ENCODE results near the gene KCTD21.

The KCTD21 gene

GRCh38 chr11:78140392-78141077 is 47.9 kb downstream of the KCTD21 start:
- H3K27me3 Mint-ChIP-seq, result peaks cover 2% of the 10 kb centered on the region
- H3K4me3 Mint-ChIP-seq, result no peak overlapping the region
- intact Hi-C loops (cut with micrococcal nuclease), result no loop called here
- H3K27ac Mint-ChIP-seq, result no peak overlapping the region
- peaks cover 39% of the 10 kb centered on the region for H3K36me3 Mint-ChIP-seq (ENCODE audit: low read depth)
- H3K4me1 Mint-ChIP-seq (ENCODE audit: low read depth), result peaks cover 31% of the 10 kb centered on the region
- H3K9me3 Mint-ChIP-seq, result no peaks in the 10 kb centered on the region

- intact Hi-C loops (cut with micrococcal nuclease), result loop anchor here (2.0 kb wide), 1 partner anchor 49 kb away; the partner anchor contains the start of genes KCTD21 and USP35
- Mint-ChIP-seq H3K27me3 (peaks cover 2% of the 10 kb centered on the region), H3K36me3 (ENCODE audit: low read depth) (peaks cover 47% of the 10 kb centered on the region), H3K4me3 (peak within 1 kb of the TSS; percentile 83), H3K27ac (peak within 1 kb of the TSS; percentile 88), H3K9me3 (no peaks in the 10 kb centered on the region), H3K4me1 (ENCODE audit: low read depth) (peaks cover 31% of the 10 kb centered on the region)
These were observed 48.7 kb downstream of the KCTD21 start, which contains the start of gene ALG8 for GRCh38 chr11:78139422-78140391. Gene ALG8, minus strand, starts transcription at chr11:78139626. Its CDS starts 38 bp downstream, at chr11:78139588.

- H3K9me3 Mint-ChIP-seq, result no peaks in the 10 kb centered on the region
- H3K4me3 Mint-ChIP-seq, result peak overlapping the region; percentile 83
- peaks cover 50% of the 10 kb centered on the region for H3K36me3 Mint-ChIP-seq (ENCODE audit: low read depth)
- H3K27ac Mint-ChIP-seq, result peak overlapping the region; percentile 88
- intact Hi-C loops (cut with micrococcal nuclease), result loop anchor here (2.0 kb wide), 1 partner anchor 50 kb away; the partner anchor contains the start of genes KCTD21 and USP35
- no peaks in the 10 kb centered on the region for H3K27me3 Mint-ChIP-seq
- peaks cover 28% of the 10 kb centered on the region for H3K4me1 Mint-ChIP-seq (ENCODE audit: low read depth)
These were observed 49.6 kb downstream of the KCTD21 start for GRCh38 chr11:78138694-78139421.

- Mint-ChIP-seq H3K4me3 (peak overlapping the region; percentile 83), H3K27ac (peak overlapping the region; percentile 88), H3K36me3 (ENCODE audit: low read depth) (peaks cover 50% of the 10 kb centered on the region), H3K9me3 (no peaks in the 10 kb centered on the region), H3K4me1 (ENCODE audit: low read depth) (peaks cover 22% of the 10 kb centered on the region), H3K27me3 (no peaks in the 10 kb centered on the region)
- intact Hi-C loops (cut with micrococcal nuclease), result loop anchor here (2.0 kb wide), 1 partner anchor 51 kb away; the partner anchor contains the start of genes KCTD21 and USP35
These were observed 50.1 kb downstream of the KCTD21 start for GRCh38 chr11:78138291-78138690.

- Mint-ChIP-seq H3K27ac (no peak overlapping the region), H3K4me1 (ENCODE audit: low read depth) (peaks cover 5% of the 10 kb centered on the region), H3K4me3 (no peak overlapping the region), H3K9me3 (no peaks in the 10 kb centered on the region), H3K27me3 (no peaks in the 10 kb centered on the region), H3K36me3 (ENCODE audit: low read depth) (peaks cover 31% of the 10 kb centered on the region)
- intact Hi-C loops (cut with micrococcal nuclease), result no loop called here
These were observed 56.0 kb downstream of the KCTD21 start for GRCh38 chr11:78132475-78132874.

GRCh38 chr11:78131956-78132355 is 56.5 kb downstream of the KCTD21 start:
- Mint-ChIP-seq H3K27ac (no peak overlapping the region), H3K4me3 (no peak overlapping the region), H3K4me1 (ENCODE audit: low read depth) (peaks cover 5% of the 10 kb centered on the region), H3K9me3 (no peaks in the 10 kb centered on the region), H3K27me3 (no peaks in the 10 kb centered on the region), H3K36me3 (ENCODE audit: low read depth) (peaks cover 26% of the 10 kb centered on the region)
- intact Hi-C loops (cut with micrococcal nuclease), result no loop called here

- Mint-ChIP-seq H3K9me3 (no peaks in the 10 kb centered on the region), H3K36me3 (ENCODE audit: low read depth) (peaks cover 25% of the 10 kb centered on the region), H3K4me1 (ENCODE audit: low read depth) (peaks cover 5% of the 10 kb centered on the region), H3K27ac (no peak overlapping the region), H3K4me3 (no peak overlapping the region), H3K27me3 (no peaks in the 10 kb centered on the region)
- intact Hi-C loops (cut with micrococcal nuclease), result no loop called here
These were observed 61.0 kb downstream of the KCTD21 start for GRCh38 chr11:78127403-78127802.

All from dendritic cell treated with granulocyte-macrophage colony-stimulating factor and Interleukin-4, amounts not matched to agents 40 ng/mL and 50 ng/mL, for 4 days (primary cell).